Measurements from ENCODE around the gene FLYWCH1. TPM values are rescaled to one million over a fixed set of nuclear protein-coding genes. Genes with fewer than 3 reads are reported as not detected.

FLYWCH1 gene
- total and polyA plus RNA-seq, 2 of the 8 experiments (the other 6 are each of a cell fraction or from before 2014, with no cell fraction given), result 12.4 to 23.5 TPM

- H4K20me1 ChIP-seq (replicated peaks in 1 of 2; ENCODE audit: control insufficient read depth in 1 of 2, insufficient read depth in 2 of 2, low read length in 2 of 2), result no peaks in the 10 kb centered on the region
- no peak overlapping the region for H2AFZ ChIP-seq (ENCODE audit: low read length)
- POLR2A ChIA-PET (ENCODE audit: partially characterized antibody), result interaction anchor here (1.1 to 3.2 kb wide), 4 partner anchors 10 to 20 kb away, joined by 3 to 9 read pairs (median 4); partner anchors contain the start of gene KREMEN2
- no peak overlapping the region for H2BK20ac ChIP-seq (ENCODE audit: low read length)
- no peaks in the 10 kb centered on the region for H3K79me1 ChIP-seq (ENCODE audit: low read depth, low read length)
- 95% methylated on average over 13 of the region's 13 CpGs; no CpG with 5 or more reads in 1 of the 2 experiments for WGBS, 2 experiments (ENCODE audit: extremely low coverage in 1 of 2, insufficient coverage in 1 of 2, insufficient read length in 1 of 2, insufficient replicate concordance in 2 of 2, low coverage in 1 of 2, low lambda C conversion rate in 2 of 2, missing lambda C conversion rate in 1 of 2)
- no peaks in the 10 kb centered on the region; a peak in 1 of 7 replicates for H3K27me3 ChIP-seq (replicated peaks in 1 of 4; ENCODE audit: control insufficient read depth in 3 of 4, extremely low read depth in 1 of 4, insufficient read depth in 3 of 4, low read length in 3 of 4)
- H3K4me3 ChIP-seq (ENCODE audit: extremely low read depth in 1 of 4, insufficient read depth in 2 of 4, low read depth in 3 of 4, low read length in 4 of 4), result no peak overlapping the region
- no peak overlapping the region for H2BK120ac ChIP-seq (replicated peaks; ENCODE audit: low read depth, low read length)
- no peak overlapping the region for H2AK5ac ChIP-seq (ENCODE audit: low read depth, low read length)
- H2BK12ac ChIP-seq (ENCODE audit: low read depth, low read length), result no peak overlapping the region
- H3K4me1 ChIP-seq (replicated peaks in 1 of 4; ENCODE audit: control insufficient read depth in 3 of 4, insufficient read depth in 4 of 4, low read length in 3 of 4), result peaks cover 0 to 11% (median 7%) of the 10 kb centered on the region in 4 experiments; a peak in 5 of 7 replicates
- no peak overlapping the region for H3K14ac ChIP-seq (ENCODE audit: insufficient read length)
- no peak overlapping the region for H2BK5ac ChIP-seq (ENCODE audit: low read depth, low read length)
- no peaks in the 10 kb centered on the region for H3K23me2 ChIP-seq (ENCODE audit: low read depth, low read length)
- no peak overlapping the region for H3K9ac ChIP-seq (replicated peaks in 1 of 4; ENCODE audit: extremely low read depth in 1 of 4, low read depth in 3 of 4, low read length in 3 of 4)
- FAIRE-seq, result no peak
- TF ChIP-seq MAFK (IDR thresholded peaks at IDR 0.05; ENCODE audit: low read depth, low read length) (no peak), CHD2 (IDR thresholded peaks at IDR 0.05; ENCODE audit: low read length) (no peak), EP300 (IDR thresholded peaks at IDR 0.05; ENCODE audit: borderline replicate concordance in 1 of 2, low read depth in 2 of 2, low read length in 2 of 2) (no peak), TAF1 (IDR thresholded peaks at IDR 0.05; ENCODE audit: low read depth, low read length) (no peak), CREB1 (IDR thresholded peaks at IDR 0.05) (no peak), RNF2 (IDR thresholded peaks at IDR 0.05; ENCODE audit: borderline replicate concordance, low read depth, low read length, missing control alignments, poor library complexity, severe bottlenecking) (no peak), HDAC6 (IDR thresholded peaks at IDR 0.05; ENCODE audit: low read depth, low read length) (no peak), HDAC2 (IDR thresholded peaks at IDR 0.05; ENCODE audit: borderline replicate concordance in 1 of 2, low read depth in 2 of 2, low read length in 2 of 2) (no peak), ZNF274 (IDR thresholded peaks at IDR 0.05; ENCODE audit: borderline replicate concordance, extremely low read depth, low read length) (no peak)
- CTCF ChIA-PET (ENCODE audit: partially characterized antibody), result interaction anchor here (0.9 to 4.9 kb wide), 4 partner anchors 11 to 111 kb away, joined by 3 to 41 read pairs (median 5); partner anchors contain the start of gene KREMEN2
- no peak overlapping the region for H4K91ac ChIP-seq (replicated peaks; ENCODE audit: insufficient read length, low read length)
- no peak for DNase-seq (ENCODE audit: low read depth in 1 of 2, low spot score in 2 of 2)
- no peak overlapping the region for H4K8ac ChIP-seq (ENCODE audit: extremely low read depth, insufficient read depth, low read length)
- no peak overlapping the region for H3K27ac ChIP-seq (ENCODE audit: low read depth, low read length)
- no peak overlapping the region for H3K4ac ChIP-seq (replicated peaks; ENCODE audit: insufficient read length, low read depth, low read length)
- H3K56ac ChIP-seq (replicated peaks; ENCODE audit: insufficient read length, low read depth, low read length), result no peak overlapping the region
- no peak overlapping the region for H3K18ac ChIP-seq (ENCODE audit: extremely low read depth, low read length)
- no peaks in the 10 kb centered on the region for H3K79me2 ChIP-seq (ENCODE audit: control insufficient read depth in 1 of 2, insufficient read depth in 2 of 2, low read length in 2 of 2)
- H3K9me3 ChIP-seq (ENCODE audit: insufficient read depth in 2 of 2, low read depth in 1 of 2, low read length in 1 of 2), result no peaks in the 10 kb centered on the region
- H3K23ac ChIP-seq (ENCODE audit: insufficient read length), result no peak overlapping the region
- no peaks in the 10 kb centered on the region for H3K36me3 ChIP-seq (ENCODE audit: control insufficient read depth in 2 of 4, insufficient read depth in 4 of 4, low read length in 3 of 4)
- no peak overlapping the region for H2BK15ac ChIP-seq (ENCODE audit: low read length)
- H4K5ac ChIP-seq (ENCODE audit: insufficient read length, low read depth, low read length), result no peak overlapping the region
- H3K4me2 ChIP-seq (ENCODE audit: insufficient read depth in 1 of 2, low read depth in 2 of 2, low read length in 2 of 2), result no peak overlapping the region
These were observed 38.6 kb downstream of the FLYWCH1 start for GRCh38 chr16:2950353-2950724.

Measured in H1 (cell line).